Lower leg skin (tissue), 3 donors: Measurements from ENCODE around the gene KDM3B.

Source experiments
- POLR2A ChIP-seq, 2 donors: fragments of 450-650 bp; IDR thresholded peaks; one replicate each; pipeline ENCODE4 v1.6.1; 2016 to 2017; ENCODE audit warnings: antibody characterized with exemption in 2 of 2, mild to moderate bottlenecking in 1 of 2, moderate library complexity in 1 of 2
- TF ChIP-seq, protein P1 (sequence below), 3 donors: fragments of 450-650 bp; IDR thresholded peaks; one replicate each; pipeline ENCODE4 v1.5.1; 2016; ENCODE audit warnings: antibody characterized with exemption in 3 of 3, mild to moderate bottlenecking in 3 of 3, moderate library complexity in 2 of 3

DNA sequence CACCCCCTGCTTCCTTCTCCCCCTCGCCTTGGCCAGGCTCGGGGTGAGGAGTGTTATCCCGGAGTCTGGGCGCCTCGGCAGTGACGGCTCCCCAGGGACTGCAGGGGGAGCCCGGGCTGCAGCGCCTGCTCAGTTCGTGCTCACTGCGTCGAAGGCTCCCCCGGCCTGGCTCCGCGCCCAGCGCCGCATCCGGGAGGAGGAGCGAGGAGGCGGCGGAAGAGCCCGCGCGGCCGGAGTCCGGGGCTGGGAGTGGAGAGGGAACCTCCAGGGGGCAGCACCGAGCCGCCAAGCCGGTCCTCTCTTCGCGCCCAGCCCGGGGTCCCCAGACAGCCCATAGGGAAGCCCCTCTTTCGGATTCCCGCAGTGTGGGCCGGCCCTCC lies 111.5 kb downstream of the KDM3B start:
- TF ChIP-seq, protein P1, sequence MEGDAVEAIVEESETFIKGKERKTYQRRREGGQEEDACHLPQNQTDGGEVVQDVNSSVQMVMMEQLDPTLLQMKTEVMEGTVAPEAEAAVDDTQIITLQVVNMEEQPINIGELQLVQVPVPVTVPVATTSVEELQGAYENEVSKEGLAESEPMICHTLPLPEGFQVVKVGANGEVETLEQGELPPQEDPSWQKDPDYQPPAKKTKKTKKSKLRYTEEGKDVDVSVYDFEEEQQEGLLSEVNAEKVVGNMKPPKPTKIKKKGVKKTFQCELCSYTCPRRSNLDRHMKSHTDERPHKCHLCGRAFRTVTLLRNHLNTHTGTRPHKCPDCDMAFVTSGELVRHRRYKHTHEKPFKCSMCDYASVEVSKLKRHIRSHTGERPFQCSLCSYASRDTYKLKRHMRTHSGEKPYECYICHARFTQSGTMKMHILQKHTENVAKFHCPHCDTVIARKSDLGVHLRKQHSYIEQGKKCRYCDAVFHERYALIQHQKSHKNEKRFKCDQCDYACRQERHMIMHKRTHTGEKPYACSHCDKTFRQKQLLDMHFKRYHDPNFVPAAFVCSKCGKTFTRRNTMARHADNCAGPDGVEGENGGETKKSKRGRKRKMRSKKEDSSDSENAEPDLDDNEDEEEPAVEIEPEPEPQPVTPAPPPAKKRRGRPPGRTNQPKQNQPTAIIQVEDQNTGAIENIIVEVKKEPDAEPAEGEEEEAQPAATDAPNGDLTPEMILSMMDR (IDR thresholded peaks at IDR 0.05): peak in 1 of 3 donors; percentile 82
- TF ChIP-seq POLR2A (IDR thresholded peaks at IDR 0.05): no peak
